DMS114 treated with DMSO at 0.1 percent for 48 hours (cell line): ENCODE results near the gene PRSS56.

Experiments
- DNase-seq: peaks from one replicate; lab custom pipeline; 2025; ENCODE audit not compliant: unreplicated experiment; lab: John Stamatoyannopoulos, UW

Gene PRSS56

GRCh38 chr2:232501794-232502390 is 18.3 kb upstream of the PRSS56 start:
- no peak for DNase-seq

- DNase-seq: no peak
Observed at GRCh38 chr2:232502511-232502910, 17.7 kb upstream of the PRSS56 start.

- no peak for DNase-seq
Observed at GRCh38 chr2:232502911-232503808, 17.0 kb upstream of the PRSS56 start.

- no peak for DNase-seq
Observed at GRCh38 chr2:232503809-232504323, 16.3 kb upstream of the PRSS56 start.

GRCh38 chr2:232504438-232504837 is 15.8 kb upstream of the PRSS56 start:
- DNase-seq: no peak

GRCh38 chr2:232505856-232506255 is 14.3 kb upstream of the PRSS56 start:
- no peak for DNase-seq

- no peak for DNase-seq
Observed at GRCh38 chr2:232506709-232507108, 13.5 kb upstream of the PRSS56 start.

GRCh38 chr2:232508251-232508650 is 11.9 kb upstream of the PRSS56 start:
- DNase-seq: no peak

GRCh38 chr2:232511336-232511890 is 8.8 kb upstream of the PRSS56 start:
- DNase-seq: no peak

GRCh38 chr2:232512602-232513001 is 7.6 kb upstream of the PRSS56 start:
- no peak for DNase-seq

GRCh38 chr2:232513353-232513752 is 6.8 kb upstream of the PRSS56 start:
- DNase-seq: no peak

GRCh38 chr2:232515639-232516038 is 4.5 kb upstream of the PRSS56 start:
- DNase-seq: no peak

- no peak for DNase-seq
Observed at GRCh38 chr2:232516551-232516950, 3.6 kb upstream of the PRSS56 start.

GRCh38 chr2:232518844-232519243 is 1.3 kb upstream of the PRSS56 start:
- no peak for DNase-seq

- DNase-seq: no peak
Observed at GRCh38 chr2:232520489-232520888, 301 bp downstream of the PRSS56 start.

GRCh38 chr2:232521098-232521497 is 910 bp downstream of the PRSS56 start:
- DNase-seq: no peak

GRCh38 chr2:232521959-232522622 is 1.9 kb downstream of the PRSS56 start:
- no peak for DNase-seq

- no peak for DNase-seq
Observed at GRCh38 chr2:232522623-232523401, 2.6 kb downstream of the PRSS56 start.

GRCh38 chr2:232523402-232523681 is 3.2 kb downstream of the PRSS56 start:
- no peak for DNase-seq

GRCh38 chr2:232523682-232524597 is 3.8 kb downstream of the PRSS56 start:
- DNase-seq: no peak
